Dedifferentiated amniotic fluid mesenchymal stem cell (primary cell): ENCODE results near the gene PAFAH1B2.

Source experiments
- DNase-seq: peaks from one replicate; pipeline ENCODE4 v3.0.0-alpha.2; 2016; ENCODE audit errors: extremely low spot score

PAFAH1B2 gene

DNA sequence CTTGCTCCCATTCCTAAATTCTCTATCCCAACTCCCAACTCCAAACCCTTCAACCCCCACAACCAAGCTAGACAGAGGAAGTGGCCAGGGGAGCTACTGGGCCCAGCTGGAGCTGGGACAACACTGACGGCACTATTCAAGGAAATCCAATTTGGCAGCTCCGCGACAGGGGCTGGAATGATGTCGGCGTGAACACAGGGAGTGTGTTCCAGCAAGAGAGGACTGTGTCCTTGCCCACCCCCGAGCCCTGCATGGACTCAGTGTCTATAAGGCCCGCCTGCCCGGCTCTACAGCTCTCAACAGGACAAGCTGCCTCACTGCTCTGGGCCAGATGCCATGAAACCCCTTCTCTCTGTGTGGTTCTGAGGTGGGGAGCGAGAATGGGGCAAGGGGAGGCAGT is 76.5 kb downstream of the PAFAH1B2 start:
- DNase-seq = no peak

DNA sequence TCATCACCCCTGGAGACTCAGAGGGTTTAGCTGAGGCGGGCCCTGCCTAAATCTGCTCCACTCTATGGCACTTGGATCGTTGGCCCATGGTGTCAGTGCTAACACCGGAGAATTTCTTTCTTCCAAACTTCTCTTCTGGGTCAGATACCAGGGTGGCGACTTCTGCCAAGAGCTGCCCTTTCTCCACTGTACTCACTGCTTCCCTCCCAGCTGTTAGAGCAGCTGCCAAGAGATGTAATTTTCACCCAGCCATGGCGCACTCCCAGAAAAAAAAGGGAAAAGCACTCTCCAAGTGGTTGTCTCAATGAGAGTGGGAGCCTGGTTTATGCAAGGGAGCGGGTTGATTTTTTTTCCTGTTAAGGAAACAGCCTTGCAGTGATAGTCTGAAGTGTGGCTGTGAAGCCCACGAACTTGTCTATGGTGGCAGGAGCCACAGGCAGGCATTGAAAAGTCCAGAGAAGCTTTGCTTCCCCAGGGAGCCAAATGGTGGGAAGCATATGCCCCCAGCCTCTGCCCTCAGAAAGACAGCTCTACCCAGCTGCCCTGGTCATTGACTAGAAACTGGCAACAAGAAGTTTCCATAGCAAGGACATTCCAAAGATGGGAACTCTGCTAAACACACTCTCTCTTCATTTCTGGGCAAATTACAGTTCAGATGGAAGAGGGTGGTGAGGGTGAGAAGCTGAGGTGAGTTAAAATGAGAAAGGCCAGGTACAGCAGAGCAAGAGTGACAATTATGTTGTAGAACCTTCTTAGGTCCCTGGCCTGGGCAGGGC is 77.1 kb downstream of the PAFAH1B2 start:
- DNase-seq = no peak

DNA sequence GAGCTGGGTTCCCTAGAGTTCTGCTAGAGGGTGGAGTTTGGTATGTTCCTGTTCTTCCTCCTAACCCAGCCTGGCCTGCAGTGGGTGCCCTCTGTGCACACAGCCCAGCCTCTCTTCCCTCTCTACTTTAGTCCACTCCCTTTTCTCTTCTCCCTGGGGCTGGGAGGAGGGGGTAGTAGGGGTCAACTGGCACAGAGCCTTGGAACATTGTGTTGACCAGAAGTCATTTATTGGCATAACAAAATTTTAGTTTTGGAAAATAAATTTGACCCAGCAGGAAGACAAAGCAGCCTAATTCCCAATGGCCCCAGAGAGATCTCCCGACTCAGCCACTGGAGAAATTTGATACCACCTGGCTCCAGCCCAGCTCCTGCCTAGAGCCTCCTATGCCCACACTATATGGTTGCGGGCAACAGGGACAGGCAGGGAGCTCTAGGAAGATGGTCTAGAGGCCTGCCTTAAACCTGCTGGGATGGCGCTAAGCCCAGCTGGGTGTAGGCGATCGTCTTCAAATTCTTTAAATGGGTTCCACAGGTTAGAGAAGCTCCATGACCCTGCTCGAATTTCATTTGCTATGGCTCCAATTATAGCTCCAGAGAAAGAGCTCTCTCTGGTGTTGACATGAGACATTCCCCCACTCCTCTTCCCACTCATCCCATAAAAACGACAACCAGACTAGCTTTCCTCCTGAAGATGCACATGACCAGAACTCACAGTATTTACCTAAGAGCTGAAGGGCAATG is 77.9 kb downstream of the PAFAH1B2 start:
- DNase-seq = no peak

DNA sequence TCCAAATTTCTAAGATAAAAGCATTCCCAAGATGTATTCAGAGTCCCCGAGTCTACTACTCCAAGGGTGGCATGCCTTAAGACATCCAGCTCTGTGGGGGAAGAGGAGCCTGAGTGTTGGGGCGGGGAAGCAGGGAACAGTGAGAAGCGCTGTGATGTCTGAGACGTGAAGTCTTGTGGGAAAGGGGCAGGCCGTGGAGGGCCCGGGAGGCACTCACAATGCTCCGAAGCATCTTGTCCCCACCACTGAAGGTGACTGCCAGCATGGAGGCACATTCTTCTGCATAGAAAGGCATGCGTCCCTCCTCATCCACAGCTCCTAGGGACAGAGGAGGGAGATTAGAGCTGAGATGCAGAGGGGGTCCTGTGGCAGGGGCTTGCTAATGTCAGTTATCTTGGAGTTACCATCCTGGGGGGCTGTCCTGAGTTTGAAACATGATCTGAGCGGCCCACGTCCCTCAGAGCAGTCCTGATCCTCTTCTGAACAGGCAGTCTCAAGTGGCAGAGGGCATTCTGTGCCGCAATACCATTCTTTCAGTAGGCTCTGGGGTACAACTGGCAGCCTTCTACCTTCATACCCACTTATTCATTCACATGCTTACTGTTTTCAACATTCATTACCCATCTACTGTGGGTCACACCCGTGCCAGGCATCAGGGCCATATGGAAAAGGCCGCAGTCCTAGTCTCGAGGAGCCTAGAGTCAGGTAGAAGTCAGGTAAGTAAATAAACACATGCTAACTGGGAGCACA is 79.1 kb downstream of the PAFAH1B2 start:
- no peak for DNase-seq

DNA sequence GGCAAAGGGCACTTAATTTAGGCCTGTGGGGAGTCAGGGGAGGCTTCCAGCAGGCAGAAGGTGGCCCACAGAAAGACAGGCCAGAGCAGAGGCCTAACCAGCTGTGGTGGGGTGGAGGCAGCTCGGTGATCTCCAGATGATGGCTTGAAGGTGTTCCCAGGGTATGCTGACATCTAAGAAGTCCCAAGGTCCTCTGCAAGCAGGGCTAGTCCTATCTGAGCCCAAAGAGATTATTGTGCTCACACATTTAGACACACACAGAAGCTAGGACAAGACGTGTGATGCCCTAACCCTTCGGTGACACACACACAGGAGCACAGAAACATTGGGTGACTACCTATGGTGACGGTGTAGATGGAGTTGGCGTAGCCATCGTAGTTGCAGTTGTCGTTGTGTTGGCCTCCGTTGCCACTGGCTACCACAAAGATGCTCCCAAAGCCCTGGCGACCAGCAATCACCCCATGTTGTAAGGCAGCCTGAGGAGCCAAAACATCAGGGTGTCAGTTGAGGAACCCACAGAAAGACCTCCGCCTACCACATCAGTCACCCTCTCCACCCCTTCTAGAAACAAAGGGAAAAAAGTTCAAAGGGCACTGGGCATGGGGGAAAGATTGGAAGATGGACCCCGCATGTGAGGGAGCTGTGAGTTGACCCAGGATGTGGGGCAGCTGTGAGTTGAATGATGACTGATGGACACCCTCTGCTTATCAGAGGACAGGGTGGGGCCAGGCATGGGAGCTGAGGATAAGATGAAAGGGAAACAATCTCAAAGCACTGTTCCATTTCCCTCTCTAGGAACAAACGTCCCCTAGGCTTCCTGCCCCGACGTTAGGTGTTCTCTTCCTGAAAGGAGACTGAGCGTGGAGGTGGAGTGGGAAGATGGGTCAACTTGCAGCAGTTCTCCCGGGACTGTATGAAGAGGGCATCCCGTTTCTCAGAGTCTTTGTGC is 79.9 kb downstream of the PAFAH1B2 start:
- DNase-seq = no peak

DNA sequence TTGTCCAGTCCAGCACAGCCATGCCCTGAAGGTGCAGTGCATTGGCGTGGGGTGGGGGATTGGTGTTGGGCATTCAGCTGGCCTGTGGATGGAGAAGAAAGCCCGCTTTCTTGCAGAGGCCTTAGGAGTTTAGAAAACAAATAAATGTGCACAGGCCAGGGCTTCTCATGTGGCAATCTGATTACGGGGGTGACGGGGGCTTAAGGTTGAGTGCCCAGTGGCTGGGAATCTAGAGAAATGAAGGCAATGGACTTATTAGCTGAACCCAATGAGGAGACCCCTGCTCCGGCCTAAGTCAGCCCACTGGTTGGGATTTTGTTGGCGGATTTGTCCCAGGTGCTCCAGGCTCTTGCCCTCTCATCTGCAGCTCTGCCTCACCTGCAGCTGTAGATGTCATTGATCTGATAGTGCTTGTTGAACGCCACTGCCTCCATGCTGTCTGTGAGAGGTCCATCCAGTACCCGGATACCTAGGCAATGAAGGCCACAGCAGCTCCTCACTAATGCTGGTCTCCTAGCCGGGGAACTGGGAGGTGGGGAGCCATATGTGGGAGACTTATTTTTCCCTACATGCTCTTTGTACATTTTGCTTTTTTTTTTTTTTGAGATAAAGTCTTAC is 81.6 kb downstream of the PAFAH1B2 start:
- DNase-seq = no peak
